Thoracic aorta (tissue), 2 donors: ENCODE results near the gene ATP6V1F. TPM values are rescaled to one million over a fixed set of nuclear protein-coding genes. Genes with fewer than 3 reads are reported as not detected.

Experiments used
- ATAC-seq: fragments of 150-250 bp; one replicate; pipeline ENCODE4 v1.8.0; 2017; ENCODE audit warnings: low read depth; ENCODE audit not compliant: insufficient number of reproducible peaks, low FRiP score
- DNase-seq: peaks from one replicate; pipeline ENCODE4 v3.0.0-alpha.2; 2020; ENCODE audit warnings: low spot score
- H3K27ac ChIP-seq, 2 donors: fragments of 200-600 bp; sonication (generic); 1 replicate in 1 of 2; 2 replicates in 1 of 2; pipeline ENCODE4 v1.5.1; 2016; ENCODE audit warnings: mild to moderate bottlenecking in 2 of 2, moderate library complexity in 2 of 2
- H3K27me3 ChIP-seq: fragments of 200-600 bp; sonication (generic); replicated peaks from 2 replicates; pipeline ENCODE4 v1.6.0; 2016; ENCODE audit warnings: mild to moderate bottlenecking; ENCODE audit not compliant: insufficient read depth
- H3K36me3 ChIP-seq: fragments of 200-600 bp; sonication (generic); one replicate; pipeline ENCODE4 v1.5.1; 2016
- H3K4me1 ChIP-seq, 2 donors: fragments of 200-600 bp; sonication (generic); 1 replicate in 1 of 2; 2 replicates in 1 of 2; pipeline versions ENCODE4 v1.5.1 to v1.6.0; 2016; ENCODE audit warnings: low read depth in 2 of 2, mild to moderate bottlenecking in 1 of 2; ENCODE audit not compliant: control insufficient read depth in 1 of 2
- H3K4me3 ChIP-seq: fragments of 200-600 bp; sonication (generic); 2 replicates; pipeline ENCODE4 v1.5.1; 2016; ENCODE audit warnings: mild to moderate bottlenecking
- H3K9me3 ChIP-seq: fragments of 200-600 bp; sonication (generic); 2 replicates; pipeline ENCODE4 v1.5.1; 2016
- CTCF ChIP-seq: fragments of 200-600 bp; sonication (generic); IDR thresholded peaks from one replicate; pipeline ENCODE4 v1.5.1; 2019; ENCODE audit warnings: antibody characterized with exemption
- total RNA-seq, 2 donors: library from RNA; depleted of rRNA; stranded (reverse); fragments of >200 nt; gene quantifications; one replicate each; pipeline versions ENCODE4 v1.1.0 to v1.2.3, GENCODE V29; 2016

Gene ATP6V1F
- total RNA-seq, 2 donors from 2014 or later, result 73.6 to 96.0 TPM

- Histone ChIP-seq H3K27me3 (no peaks in the 10 kb centered on the region), H3K4me1 (no peaks in the 10 kb centered on the region), H3K9me3 (no peaks in the 10 kb centered on the region), H3K36me3 (peaks cover 77% of the 10 kb centered on the region), H3K4me3 (no peak overlapping the region), H3K27ac (no peak overlapping the region)
- ATAC-seq (no peak), DNase-seq (no peak)
- no peak for TF ChIP-seq CTCF
Observed at GRCh38 chr7:128842674-128843641, 19.7 kb upstream of the ATP6V1F start.

GRCh38 chr7:128843938-128844621, 18.6 kb upstream of the ATP6V1F start:
- H3K9me3 ChIP-seq, result no peaks in the 10 kb centered on the region
- DNase-seq, result no peak
- H3K4me3 ChIP-seq, result no peak overlapping the region
- no peak for ATAC-seq
- peaks cover 76% of the 10 kb centered on the region for H3K36me3 ChIP-seq
- no peak overlapping the region for H3K27ac ChIP-seq
- no peak for TF ChIP-seq CTCF
- H3K27me3 ChIP-seq, result no peaks in the 10 kb centered on the region
- no peaks in the 10 kb centered on the region for H3K4me1 ChIP-seq

GRCh38 chr7:128844777-128845311, 17.8 kb upstream of the ATP6V1F start:
- no peak for ATAC-seq

GRCh38 chr7:128845475-128845874, 17.2 kb upstream of the ATP6V1F start:
- ATAC-seq (no peak), DNase-seq (no peak)
- H3K4me1 ChIP-seq, result no peaks in the 10 kb centered on the region
- H3K4me3 ChIP-seq, result no peak overlapping the region
- no peaks in the 10 kb centered on the region for H3K9me3 ChIP-seq
- peaks cover 75% of the 10 kb centered on the region for H3K36me3 ChIP-seq
- no peak overlapping the region for H3K27ac ChIP-seq
- H3K27me3 ChIP-seq, result no peaks in the 10 kb centered on the region
- no peak for TF ChIP-seq CTCF

More at GRCh38 chr7:128844777-128845311, 17.8 kb upstream of the ATP6V1F start:
- Histone ChIP-seq H3K4me3 (no peak overlapping the region), H3K9me3 (no peaks in the 10 kb centered on the region), H3K4me1 (no peaks in the 10 kb centered on the region), H3K36me3 (peaks cover 75% of the 10 kb centered on the region), H3K27ac (no peak overlapping the region), H3K27me3 (no peaks in the 10 kb centered on the region)
- TF ChIP-seq CTCF, result no peak
- DNase-seq, result no peak

- no peak for TF ChIP-seq CTCF
- ATAC-seq (no peak), DNase-seq (no peak)
- Histone ChIP-seq H3K4me1 (no peaks in the 10 kb centered on the region), H3K27me3 (no peaks in the 10 kb centered on the region), H3K4me3 (no peak overlapping the region), H3K36me3 (peaks cover 75% of the 10 kb centered on the region), H3K27ac (no peak overlapping the region), H3K9me3 (no peaks in the 10 kb centered on the region)
Observed at GRCh38 chr7:128845987-128846386, 16.7 kb upstream of the ATP6V1F start.
